ENCODE results near the gene MBOAT2. TPM values are rescaled to one million over a fixed set of nuclear protein-coding genes. Genes with fewer than 3 reads are reported as not detected.

Gene MBOAT2
- total RNA-seq, 1 experiment from 2014 or later: 16.8 TPM

- DNase-seq (ENCODE audit: low read depth, low spot score): no peak
Observed at GRCh38 chr2:9020267-9020666, 16.8 kb upstream of the MBOAT2 start.

More at GRCh38 chr2:9020267-9020666, 16.8 kb upstream of the MBOAT2 start:
- H3K4me1 ChIP-seq (ENCODE audit: control insufficient read depth in 1 of 2, insufficient read depth in 2 of 2, low read length in 2 of 2): peaks cover 0 to 3% of the 10 kb centered on the region in 2 experiments; a peak in 1 of 4 replicates
- BruUV-seq (replicated peaks): no TSS peak
- CTCF ChIA-PET: no interaction called here
- H3K9me3 ChIP-seq (ENCODE audit: control insufficient read depth in 1 of 2, insufficient read depth in 1 of 2, low read depth in 1 of 2, low read length in 2 of 2): no peaks in the 10 kb centered on the region
- no peaks in the 10 kb centered on the region for H4K20me1 ChIP-seq (ENCODE audit: insufficient read depth)
- H2AFZ ChIP-seq (ENCODE audit: low read depth, low read length, poor library complexity, severe bottlenecking): no peak overlapping the region
- POLR2A ChIA-PET: no interaction called here
- H3K4me3 ChIP-seq (replicated peaks in 1 of 2; ENCODE audit: low read depth in 1 of 2, low read length in 2 of 2): no peak overlapping the region
- H3K79me2 ChIP-seq (ENCODE audit: insufficient read depth, low read length): no peaks in the 10 kb centered on the region
- H3K36me3 ChIP-seq (ENCODE audit: control insufficient read depth in 1 of 2, insufficient read depth in 2 of 2, low read length in 2 of 2): no peaks in the 10 kb centered on the region
- H3K27ac ChIP-seq (ENCODE audit: low read depth, low read length): no peak overlapping the region
- no peak overlapping the region for H3K9ac ChIP-seq (ENCODE audit: low read length)
- RAD21 ChIA-PET (ENCODE audit: low non-redundant PET in 1 of 2, low total read pairs in 2 of 2, uncharacterized antibody in 2 of 2, unreplicated experiment in 2 of 2): no interaction called here
- H3K4me2 ChIP-seq (ENCODE audit: low read length): no peak overlapping the region
- no peak for ATAC-seq
- intact Hi-C loops (cut with micrococcal nuclease): no loop called here
- TF ChIP-seq SP1 (IDR thresholded peaks at IDR 0.05; ENCODE audit: low read depth) (no peak), YY1 (IDR thresholded peaks at IDR 0.05; ENCODE audit: extremely low read depth, insufficient replicate concordance, low read depth, low read length) (no peak), EZH2 (IDR thresholded peaks at IDR 0.05) (no peak), TCF7L2 (IDR thresholded peaks at IDR 0.05; ENCODE audit: borderline replicate concordance, extremely low read depth, insufficient read depth, insufficient read length) (no peak), POLR2A (IDR thresholded peaks at IDR 0.05; ENCODE audit: borderline replicate concordance, extremely low read depth, insufficient read depth, insufficient read length) (no peak), ZNF274 (IDR thresholded peaks at IDR 0.05; ENCODE audit: low read depth, low read length) (no peak), ZFX (IDR thresholded peaks at IDR 0.05) (no peak), ELF1 (IDR thresholded peaks at IDR 0.05; ENCODE audit: borderline replicate concordance, low read depth) (no peak), CBX3 (IDR thresholded peaks at IDR 0.05; ENCODE audit: low read depth) (no peak), CEBPB (IDR thresholded peaks at IDR 0.05; ENCODE audit: low read depth) (no peak), RAD21 (IDR thresholded peaks at IDR 0.05; ENCODE audit: low read depth) (no peak), SIN3A (IDR thresholded peaks at IDR 0.05; ENCODE audit: low read depth) (no peak), EZH2phosphoT487 (IDR thresholded peaks at IDR 0.05; ENCODE audit: borderline replicate concordance) (no peak), EGR1 (IDR thresholded peaks at IDR 0.05; ENCODE audit: low read depth) (no peak), FOSL1 (IDR thresholded peaks at IDR 0.05; ENCODE audit: low read depth) (no peak), REST (IDR thresholded peaks at IDR 0.05; ENCODE audit: low read depth) (no peak), SRF (IDR thresholded peaks at IDR 0.05; ENCODE audit: low read depth) (no peak)
- TF ChIP-seq, protein P1, sequence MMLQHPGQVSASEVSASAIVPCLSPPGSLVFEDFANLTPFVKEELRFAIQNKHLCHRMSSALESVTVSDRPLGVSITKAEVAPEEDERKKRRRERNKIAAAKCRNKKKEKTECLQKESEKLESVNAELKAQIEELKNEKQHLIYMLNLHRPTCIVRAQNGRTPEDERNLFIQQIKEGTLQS (IDR thresholded peaks at IDR 0.05): no peak
- TF ChIP-seq, protein P2, sequence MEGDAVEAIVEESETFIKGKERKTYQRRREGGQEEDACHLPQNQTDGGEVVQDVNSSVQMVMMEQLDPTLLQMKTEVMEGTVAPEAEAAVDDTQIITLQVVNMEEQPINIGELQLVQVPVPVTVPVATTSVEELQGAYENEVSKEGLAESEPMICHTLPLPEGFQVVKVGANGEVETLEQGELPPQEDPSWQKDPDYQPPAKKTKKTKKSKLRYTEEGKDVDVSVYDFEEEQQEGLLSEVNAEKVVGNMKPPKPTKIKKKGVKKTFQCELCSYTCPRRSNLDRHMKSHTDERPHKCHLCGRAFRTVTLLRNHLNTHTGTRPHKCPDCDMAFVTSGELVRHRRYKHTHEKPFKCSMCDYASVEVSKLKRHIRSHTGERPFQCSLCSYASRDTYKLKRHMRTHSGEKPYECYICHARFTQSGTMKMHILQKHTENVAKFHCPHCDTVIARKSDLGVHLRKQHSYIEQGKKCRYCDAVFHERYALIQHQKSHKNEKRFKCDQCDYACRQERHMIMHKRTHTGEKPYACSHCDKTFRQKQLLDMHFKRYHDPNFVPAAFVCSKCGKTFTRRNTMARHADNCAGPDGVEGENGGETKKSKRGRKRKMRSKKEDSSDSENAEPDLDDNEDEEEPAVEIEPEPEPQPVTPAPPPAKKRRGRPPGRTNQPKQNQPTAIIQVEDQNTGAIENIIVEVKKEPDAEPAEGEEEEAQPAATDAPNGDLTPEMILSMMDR (IDR thresholded peaks at IDR 0.05 in 2 of 3, conservative IDR thresholded peaks at IDR 0.05 in 1 of 3; ENCODE audit: borderline replicate concordance in 1 of 3, insufficient read depth in 1 of 3, low read depth in 2 of 3, low read length in 2 of 3): no peak
- TF ChIP-seq, protein P3, sequence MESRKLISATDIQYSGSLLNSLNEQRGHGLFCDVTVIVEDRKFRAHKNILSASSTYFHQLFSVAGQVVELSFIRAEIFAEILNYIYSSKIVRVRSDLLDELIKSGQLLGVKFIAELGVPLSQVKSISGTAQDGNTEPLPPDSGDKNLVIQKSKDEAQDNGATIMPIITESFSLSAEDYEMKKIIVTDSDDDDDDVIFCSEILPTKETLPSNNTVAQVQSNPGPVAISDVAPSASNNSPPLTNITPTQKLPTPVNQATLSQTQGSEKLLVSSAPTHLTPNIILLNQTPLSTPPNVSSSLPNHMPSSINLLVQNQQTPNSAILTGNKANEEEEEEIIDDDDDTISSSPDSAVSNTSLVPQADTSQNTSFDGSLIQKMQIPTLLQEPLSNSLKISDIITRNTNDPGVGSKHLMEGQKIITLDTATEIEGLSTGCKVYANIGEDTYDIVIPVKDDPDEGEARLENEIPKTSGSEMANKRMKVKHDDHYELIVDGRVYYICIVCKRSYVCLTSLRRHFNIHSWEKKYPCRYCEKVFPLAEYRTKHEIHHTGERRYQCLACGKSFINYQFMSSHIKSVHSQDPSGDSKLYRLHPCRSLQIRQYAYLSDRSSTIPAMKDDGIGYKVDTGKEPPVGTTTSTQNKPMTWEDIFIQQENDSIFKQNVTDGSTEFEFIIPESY (IDR thresholded peaks at IDR 0.05; ENCODE audit: extremely low read depth, insufficient replicate concordance, low read length): no peak
- H3K27me3 ChIP-seq (ENCODE audit: insufficient read depth, low read length): no peaks in the 10 kb centered on the region
- H3K9me2 ChIP-seq (ENCODE audit: insufficient read depth): no peaks in the 10 kb centered on the region

Measured in HCT116 (cell line).